PFSK-1 (cell line): Measurements from ENCODE around the gene OIT3.

Experiments used
- FOXP2 ChIP-seq: optimal IDR thresholded peaks from 2 replicates; pipeline ENCODE3; 2011; ENCODE audit warnings: borderline replicate concordance, control low read depth, inconsistent platforms; ENCODE audit not compliant: insufficient read depth; ENCODE audit errors: extremely low read length, extremely low read depth
- POLR2AphosphoS5 ChIP-seq: IDR thresholded peaks from 2 replicates; pipeline ENCODE4 v1.6.1; 2012; ENCODE audit warnings: low read depth, mild to moderate bottlenecking, control low read depth, low read length, moderate library complexity
- REST ChIP-seq, 2 experiments: IDR thresholded peaks; 2 replicates each; pipeline versions ENCODE4 v1.6.1 to v1.8.0; 2011 to 2012; ENCODE audit warnings: low read depth in 2 of 2, low read length in 2 of 2, control low read depth in 1 of 2, inconsistent platforms in 1 of 2, mild to moderate bottlenecking in 1 of 2, moderate library complexity in 1 of 2; ENCODE audit not compliant: insufficient read depth in 1 of 2
- SIN3A ChIP-seq: IDR thresholded peaks from 2 replicates; pipeline ENCODE4 v1.6.1; 2012; ENCODE audit warnings: mild to moderate bottlenecking, low read length, moderate library complexity, borderline replicate concordance; ENCODE audit not compliant: insufficient read depth
- TAF1 ChIP-seq: IDR thresholded peaks from 2 replicates; pipeline ENCODE4 v1.6.1; 2012; ENCODE audit warnings: low read length, control low read depth, borderline replicate concordance; ENCODE audit not compliant: insufficient read depth

OIT3 gene

GRCh38 chr10:72906446-72906845 lies 12.9 kb downstream of the OIT3 start:
- TF ChIP-seq FOXP2 = no peak
- TF ChIP-seq POLR2AphosphoS5 = no peak
- TF ChIP-seq TAF1 = no peak
- no peak for TF ChIP-seq REST (IDR thresholded peaks at IDR 0.05; ENCODE audit: insufficient read depth in 1 of 2, low read depth in 2 of 2, low read length in 2 of 2)
- TF ChIP-seq SIN3A = no peak

GRCh38 chr10:72910705-72911104 lies 17.2 kb downstream of the OIT3 start:
- TF ChIP-seq FOXP2 = no peak
- TF ChIP-seq REST (IDR thresholded peaks at IDR 0.05; ENCODE audit: insufficient read depth in 1 of 2, low read depth in 2 of 2, low read length in 2 of 2) = no peak
- TF ChIP-seq SIN3A = no peak
- TF ChIP-seq POLR2AphosphoS5 = no peak
- TF ChIP-seq TAF1 = no peak

GRCh38 chr10:72911758-72912157 lies 18.2 kb downstream of the OIT3 start:
- TF ChIP-seq POLR2AphosphoS5 = no peak
- TF ChIP-seq FOXP2 = no peak
- no peak for TF ChIP-seq SIN3A
- no peak for TF ChIP-seq REST (IDR thresholded peaks at IDR 0.05; ENCODE audit: insufficient read depth in 1 of 2, low read depth in 2 of 2, low read length in 2 of 2)
- TF ChIP-seq TAF1 = no peak

GRCh38 chr10:72912736-72913135 lies 19.2 kb downstream of the OIT3 start:
- no peak for TF ChIP-seq REST (IDR thresholded peaks at IDR 0.05; ENCODE audit: insufficient read depth in 1 of 2, low read depth in 2 of 2, low read length in 2 of 2)
- no peak for TF ChIP-seq TAF1
- TF ChIP-seq SIN3A = no peak
- no peak for TF ChIP-seq FOXP2
- no peak for TF ChIP-seq POLR2AphosphoS5

- no peak for TF ChIP-seq FOXP2
- no peak for TF ChIP-seq SIN3A
- no peak for TF ChIP-seq TAF1
- TF ChIP-seq POLR2AphosphoS5 = no peak
- no peak for TF ChIP-seq REST (IDR thresholded peaks at IDR 0.05; ENCODE audit: insufficient read depth in 1 of 2, low read depth in 2 of 2, low read length in 2 of 2)
Observed at GRCh38 chr10:72913287-72913686, 19.7 kb downstream of the OIT3 start.
